Smooth muscle cell (in vitro differentiated cells): ENCODE measurements around the gene TOMM34. TPM values are rescaled to one million over a fixed set of nuclear protein-coding genes. Genes with fewer than 3 reads are reported as not detected.
A peak's percentile ranks its signal among the peaks of the same experiment; 100 is the strongest.

Experiments used
- DNase-seq: peaks from one replicate; lab custom pipeline; 2025; ENCODE audit not compliant: unreplicated experiment; lab: John Stamatoyannopoulos, UW
- H2AFZ ChIP-seq: fragments of 200-600 bp; sonication (generic); 2 replicates; pipeline ENCODE4 v1.6.0; 2016; ENCODE audit warnings: antibody characterized with exemption, low read depth, mild to moderate bottlenecking
- H3F3A ChIP-seq: fragments of 200-600 bp; sonication (generic); 2 replicates; pipeline ENCODE4 v1.6.0; 2017; ENCODE audit warnings: antibody characterized with exemption, low read depth
- H3K27ac ChIP-seq: fragments of 200-600 bp; sonication (generic); 2 replicates; pipeline ENCODE4 v1.5.1; 2016; ENCODE audit warnings: low read depth, mild to moderate bottlenecking
- H3K27me3 ChIP-seq: fragments of 200-600 bp; sonication (generic); 2 replicates; pipeline ENCODE4 v1.6.1; 2016; ENCODE audit warnings: low read depth, mild to moderate bottlenecking
- H3K36me3 ChIP-seq: fragments of 200-600 bp; sonication (generic); 2 replicates; pipeline ENCODE4 v1.5.1; 2016; ENCODE audit warnings: low read depth
- H3K4me1 ChIP-seq: fragments of 200-600 bp; sonication (generic); 2 replicates; pipeline ENCODE4 v1.5.1; 2016; ENCODE audit warnings: low read depth
- H3K4me2 ChIP-seq: fragments of 200-600 bp; sonication (generic); 2 replicates; pipeline ENCODE4 v1.6.0; 2016; ENCODE audit warnings: mild to moderate bottlenecking
- H3K4me3 ChIP-seq: fragments of 200-600 bp; sonication (generic); 2 replicates; pipeline ENCODE4 v1.5.1; 2016; ENCODE audit warnings: mild to moderate bottlenecking
- H3K79me2 ChIP-seq: fragments of 200-600 bp; sonication (generic); 2 replicates; pipeline ENCODE4 v1.6.0; 2016; ENCODE audit warnings: low read depth, mild to moderate bottlenecking
- H3K9ac ChIP-seq: fragments of 200-600 bp; sonication (generic); 2 replicates; pipeline ENCODE4 v1.6.0; 2016; ENCODE audit warnings: low read depth
- H3K9me3 ChIP-seq: fragments of 200-600 bp; sonication (generic); replicated peaks from 2 replicates; pipeline ENCODE4 v1.5.1; 2016; ENCODE audit warnings: low read depth
- H4K20me1 ChIP-seq: fragments of 200-600 bp; sonication (generic); 2 replicates; pipeline ENCODE4 v1.6.0; 2016; ENCODE audit warnings: low read depth
- WGBS: methylation state at CpG from one replicate; pipeline ENCODE4 v1.1.7; 2016; ENCODE audit warnings: low lambda C conversion rate; 5-methylcytosine and 5-hydroxymethylcytosine counted together
- polyA plus RNA-seq: library from polyadenylated mRNA; unstranded; fragments of >200 nt; fragmentation: Nextera tagmentation; extraction: Ambion mirVana; gene quantifications from 2 replicates; pipeline ENCODE4 v1.2.1, GENCODE V29; 2016
- total RNA-seq: library from RNA; depleted of rRNA; stranded (reverse); fragments of >200 nt; gene quantifications from 2 replicates; pipeline ENCODE4 v1.2.3, GENCODE V29; 2014
- TF ChIP-seq, protein P1 (sequence below): fragments of 200-600 bp; sonication (generic); IDR thresholded peaks from 2 replicates; pipeline ENCODE4 v1.5.1; 2017; ENCODE audit warnings: borderline replicate concordance, mild to moderate bottlenecking, antibody characterized with exemption; ENCODE audit not compliant: insufficient read depth, poor library complexity, severe bottlenecking

Gene TOMM34
- total and polyA plus RNA-seq, 2 experiments from 2014 or later = 27.2 to 34.9 TPM

DNA sequence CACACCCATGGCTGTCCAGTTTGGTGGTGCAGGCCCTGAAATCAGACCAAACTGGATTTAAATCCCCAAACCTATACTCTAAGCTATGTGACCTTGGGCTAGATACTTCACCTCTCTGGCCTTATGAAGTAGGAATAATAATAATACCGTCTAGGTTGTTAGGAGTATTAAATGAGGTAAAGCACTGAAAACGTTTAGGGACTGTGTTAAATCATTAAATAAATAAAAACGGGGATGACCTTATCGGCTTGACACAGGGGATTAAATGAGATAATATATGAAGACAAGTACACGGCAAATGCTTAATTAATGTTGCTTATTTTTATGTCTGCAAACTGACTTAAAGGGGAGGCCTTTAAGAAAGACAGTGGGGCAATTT lies 5.4 kb upstream of the TOMM34 start:
- H3K4me3 ChIP-seq = peak overlapping the region; percentile 81
- no peak for DNase-seq
- peak overlapping the region; percentile 82 for H2AFZ ChIP-seq
- H3K79me2 ChIP-seq = peaks cover 40% of the 10 kb centered on the region
- H3K27me3 ChIP-seq = no peaks in the 10 kb centered on the region
- no peaks in the 10 kb centered on the region for H3K9me3 ChIP-seq
- H3K4me1 ChIP-seq = peaks cover 16% of the 10 kb centered on the region
- TF ChIP-seq, protein P1, sequence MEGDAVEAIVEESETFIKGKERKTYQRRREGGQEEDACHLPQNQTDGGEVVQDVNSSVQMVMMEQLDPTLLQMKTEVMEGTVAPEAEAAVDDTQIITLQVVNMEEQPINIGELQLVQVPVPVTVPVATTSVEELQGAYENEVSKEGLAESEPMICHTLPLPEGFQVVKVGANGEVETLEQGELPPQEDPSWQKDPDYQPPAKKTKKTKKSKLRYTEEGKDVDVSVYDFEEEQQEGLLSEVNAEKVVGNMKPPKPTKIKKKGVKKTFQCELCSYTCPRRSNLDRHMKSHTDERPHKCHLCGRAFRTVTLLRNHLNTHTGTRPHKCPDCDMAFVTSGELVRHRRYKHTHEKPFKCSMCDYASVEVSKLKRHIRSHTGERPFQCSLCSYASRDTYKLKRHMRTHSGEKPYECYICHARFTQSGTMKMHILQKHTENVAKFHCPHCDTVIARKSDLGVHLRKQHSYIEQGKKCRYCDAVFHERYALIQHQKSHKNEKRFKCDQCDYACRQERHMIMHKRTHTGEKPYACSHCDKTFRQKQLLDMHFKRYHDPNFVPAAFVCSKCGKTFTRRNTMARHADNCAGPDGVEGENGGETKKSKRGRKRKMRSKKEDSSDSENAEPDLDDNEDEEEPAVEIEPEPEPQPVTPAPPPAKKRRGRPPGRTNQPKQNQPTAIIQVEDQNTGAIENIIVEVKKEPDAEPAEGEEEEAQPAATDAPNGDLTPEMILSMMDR = no peak
- H3K4me2 ChIP-seq = peak overlapping the region; percentile 90
- WGBS = 64% methylated on average over 5 of the region's 5 CpGs
- no peaks in the 10 kb centered on the region for H4K20me1 ChIP-seq
- peaks cover 6% of the 10 kb centered on the region for H3F3A ChIP-seq
- H3K9ac ChIP-seq = no peak overlapping the region
- no peak overlapping the region for H3K27ac ChIP-seq
- H3K36me3 ChIP-seq = no peaks in the 10 kb centered on the region

DNA sequence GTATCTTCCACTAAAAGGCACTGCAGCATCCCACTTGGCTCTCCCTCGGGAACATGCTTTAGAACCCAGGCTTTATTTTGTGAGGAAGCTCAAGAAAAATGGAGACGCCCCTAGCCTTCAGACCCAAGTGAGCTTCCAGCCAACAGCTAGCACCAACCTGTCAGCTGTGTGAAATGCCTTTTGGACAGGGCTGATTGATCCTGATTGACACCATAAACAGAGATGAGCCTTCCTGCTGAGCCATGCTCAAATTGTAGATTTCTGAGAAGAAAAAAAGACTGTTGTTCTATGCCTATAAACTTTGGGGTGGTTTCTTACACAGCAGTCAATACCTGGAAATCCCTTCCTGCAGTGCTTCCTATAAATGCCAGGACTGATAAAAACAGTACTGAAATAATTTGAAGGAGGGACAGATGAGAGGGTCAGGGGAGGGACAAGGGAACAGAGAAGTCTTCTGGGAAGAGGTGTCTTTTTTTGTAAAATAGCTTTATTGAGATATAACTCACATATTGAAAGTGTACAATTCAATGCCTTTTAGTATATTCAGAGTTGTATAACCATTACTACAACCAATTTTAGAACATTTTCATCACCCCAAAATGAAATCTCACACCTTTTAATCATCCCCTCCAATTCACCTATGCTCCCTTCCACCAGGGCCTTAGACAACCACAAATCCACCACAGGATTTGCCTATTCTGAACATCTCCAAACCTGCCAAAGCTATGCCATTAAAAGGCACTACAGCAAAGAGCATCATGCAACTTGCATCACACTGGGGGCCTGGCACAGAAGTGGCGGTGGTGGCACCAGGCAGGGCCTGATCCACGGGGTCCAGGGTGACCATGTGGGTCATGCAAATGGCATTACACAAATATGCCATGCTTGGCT lies 3.4 kb upstream of the TOMM34 start:
- Histone ChIP-seq H3K36me3 (no peaks in the 10 kb centered on the region), H3F3A (peaks cover 6% of the 10 kb centered on the region), H3K27me3 (no peaks in the 10 kb centered on the region), H3K4me3 (no peak overlapping the region), H3K27ac (no peak overlapping the region), H4K20me1 (peaks cover 5% of the 10 kb centered on the region), H3K4me1 (peaks cover 27% of the 10 kb centered on the region), H3K79me2 (peaks cover 24% of the 10 kb centered on the region), H2AFZ (no peak overlapping the region), H3K4me2 (no peak overlapping the region), H3K9me3 (no peaks in the 10 kb centered on the region), H3K9ac (no peak overlapping the region)
- no peak for DNase-seq
- TF ChIP-seq, protein P1 = no peak
- 92% methylated on average over 4 of the region's 4 CpGs for WGBS

DNA sequence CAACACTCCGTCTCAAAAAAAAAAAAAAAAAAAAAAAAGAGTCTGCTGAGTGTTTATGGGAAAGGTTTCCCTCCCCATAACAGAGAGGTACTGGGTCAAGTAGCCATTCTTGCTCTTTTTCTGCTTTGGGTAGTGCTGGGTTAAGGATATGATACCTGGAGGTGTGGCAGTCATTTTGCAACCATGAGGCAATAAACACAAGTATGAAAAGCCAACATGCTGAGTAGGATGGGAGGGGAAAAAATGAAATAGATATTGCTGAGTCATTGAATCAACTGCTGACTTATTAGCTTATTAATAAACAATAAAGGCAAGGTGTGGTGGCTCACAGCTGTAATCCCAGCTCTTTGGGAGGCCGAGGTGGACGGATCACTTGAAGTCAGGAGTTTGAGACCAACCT lies 2.3 kb upstream of the TOMM34 start:
- WGBS = 94% methylated on average over 3 of the region's 3 CpGs
- no peak overlapping the region for H3K9ac ChIP-seq
- H2AFZ ChIP-seq = no peak overlapping the region
- H3K27me3 ChIP-seq = no peaks in the 10 kb centered on the region
- no peaks in the 10 kb centered on the region for H3K9me3 ChIP-seq
- no peak overlapping the region for H3K4me3 ChIP-seq
- peaks cover 10% of the 10 kb centered on the region for H4K20me1 ChIP-seq
- peaks cover 25% of the 10 kb centered on the region for H3K79me2 ChIP-seq
- no peak overlapping the region for H3K4me2 ChIP-seq
- peaks cover 6% of the 10 kb centered on the region for H3F3A ChIP-seq
- no peaks in the 10 kb centered on the region for H3K36me3 ChIP-seq
- H3K27ac ChIP-seq = no peak overlapping the region
- TF ChIP-seq, protein P1 = no peak
- H3K4me1 ChIP-seq = peaks cover 32% of the 10 kb centered on the region
- DNase-seq = no peak
